HEK293T (cell line): Measurements from ENCODE around the gene CCDC171.

Experiments used
- FOXK2 ChIP-seq: fragments of 450-650 bp; IDR thresholded peaks from 2 replicates; pipeline ENCODE4 v1.6.1; 2016; ENCODE audit warnings: mild to moderate bottlenecking
- SP1 ChIP-seq: fragments of 450-650 bp; IDR thresholded peaks from 2 replicates; pipeline ENCODE4 v1.6.1; 2017
- SUZ12 ChIP-seq: fragments of 450-650 bp; IDR thresholded peaks from 2 replicates; pipeline ENCODE4 v1.6.1; 2016; ENCODE audit warnings: mild to moderate bottlenecking
- ZNF384 ChIP-seq: fragments of 450-650 bp; IDR thresholded peaks from 2 replicates; pipeline ENCODE4 v1.6.1; 2016

DNA sequence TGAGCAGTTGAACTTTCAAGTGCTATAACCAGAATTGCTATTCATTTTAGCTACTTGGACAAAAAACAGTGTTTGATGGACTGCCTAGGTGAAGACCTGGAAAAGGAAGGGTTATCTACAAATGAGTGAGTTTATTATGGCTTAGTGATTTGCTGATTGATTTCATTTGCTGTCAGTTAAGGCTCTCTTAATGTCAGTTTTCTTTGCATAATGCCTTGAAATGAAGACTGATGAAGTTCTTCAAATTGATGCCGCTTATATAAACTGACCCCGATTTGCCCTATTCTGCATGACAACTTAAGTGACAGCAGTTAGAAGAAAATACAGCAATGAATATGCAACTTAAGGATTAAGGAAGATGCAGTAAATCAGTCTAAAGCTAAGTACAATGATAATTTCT, 332.6 kb downstream of the CCDC171 start:
- TF ChIP-seq FOXK2: no peak
- TF ChIP-seq ZNF384: no peak
- no peak for TF ChIP-seq SP1
- no peak for TF ChIP-seq SUZ12
